Hepatocyte (in vitro differentiated cells): ENCODE measurements around the gene SRRM3. TPM values are rescaled to one million over a fixed set of nuclear protein-coding genes. Genes with fewer than 3 reads are reported as not detected.
"Not testable (repeated sequence)": the region's sequence is repeated elsewhere in the genome, so short reads cannot be mapped to it uniquely, and the experiment has no call there.

Experiments used
- DNase-seq: peaks from one replicate; pipeline ENCODE4 v3.0.0-alpha.2; 2016; ENCODE audit warnings: low spot score
- H2AFZ ChIP-seq: fragments of 200-600 bp; sonication (generic); 2 replicates; pipeline ENCODE4 v1.6.0; 2016; ENCODE audit warnings: antibody characterized with exemption, mild to moderate bottlenecking
- H3K27ac ChIP-seq: fragments of 200-600 bp; sonication (generic); 2 replicates; pipeline ENCODE4 v1.5.1; 2016; ENCODE audit warnings: mild to moderate bottlenecking
- H3K27me3 ChIP-seq: fragments of 200-600 bp; sonication (generic); 2 replicates; pipeline ENCODE4 v1.6.1; 2016
- H3K36me3 ChIP-seq: fragments of 200-600 bp; sonication (generic); replicated peaks from 2 replicates; pipeline ENCODE4 v1.5.1; 2016; ENCODE audit warnings: low read depth; ENCODE audit not compliant: insufficient read depth
- H3K4me1 ChIP-seq: fragments of 200-600 bp; sonication (generic); 2 replicates; pipeline ENCODE4 v1.5.1; 2016; ENCODE audit warnings: mild to moderate bottlenecking, moderate library complexity; ENCODE audit not compliant: insufficient read depth
- H3K4me2 ChIP-seq: fragments of 200-600 bp; sonication (generic); 2 replicates; pipeline ENCODE4 v1.6.0; 2016
- H3K4me3 ChIP-seq: fragments of 200-600 bp; sonication (generic); 2 replicates; pipeline ENCODE4 v1.5.1; 2016; ENCODE audit warnings: mild to moderate bottlenecking
- H3K79me2 ChIP-seq: fragments of 200-600 bp; sonication (generic); 2 replicates; pipeline ENCODE4 v1.6.0; 2017; ENCODE audit warnings: mild to moderate bottlenecking
- H3K9me2 ChIP-seq: fragments of 200-600 bp; sonication (generic); replicated peaks from 2 replicates; pipeline ENCODE4 v1.6.0; 2017; ENCODE audit warnings: mild to moderate bottlenecking; ENCODE audit not compliant: insufficient read depth
- H3K9me3 ChIP-seq: fragments of 200-600 bp; sonication (generic); 2 replicates; pipeline ENCODE4 v1.5.1; 2016; ENCODE audit warnings: low read depth, mild to moderate bottlenecking
- H4K20me1 ChIP-seq: fragments of 200-600 bp; sonication (generic); 2 replicates; pipeline ENCODE4 v1.6.0; 2016; ENCODE audit warnings: mild to moderate bottlenecking; ENCODE audit not compliant: insufficient read depth, poor library complexity, severe bottlenecking
- CTCF ChIP-seq: fragments of 200-600 bp; sonication (generic); IDR thresholded peaks from 2 replicates; pipeline ENCODE4 v1.5.1; 2016; ENCODE audit warnings: antibody characterized with exemption, mild to moderate bottlenecking; ENCODE audit not compliant: poor library complexity
- EZH2 ChIP-seq: fragments of 200-600 bp; sonication (generic); IDR thresholded peaks from 2 replicates; pipeline ENCODE4 v1.6.1; 2016; ENCODE audit warnings: antibody characterized with exemption, mild to moderate bottlenecking, borderline replicate concordance
- EZH2phosphoT487 ChIP-seq: fragments of 200-600 bp; sonication (generic); IDR thresholded peaks from one replicate; pipeline ENCODE4 v1.6.1; 2018; ENCODE audit warnings: antibody characterized with exemption, mild to moderate bottlenecking, low read depth, moderate library complexity; ENCODE audit not compliant: unreplicated experiment, severe bottlenecking
- WGBS: methylation state at CpG from one replicate; pipeline ENCODE4 v1.1.6; 2016; ENCODE audit warnings: low lambda C conversion rate; ENCODE audit errors: missing lambda C conversion rate; 5-methylcytosine and 5-hydroxymethylcytosine counted together
- polyA plus RNA-seq: library from polyadenylated mRNA; unstranded; fragments of >200 nt; fragmentation: Nextera tagmentation; extraction: Ambion mirVana; gene quantifications from 2 replicates; pipeline ENCODE4 v1.2.1, GENCODE V29; 2016
- total RNA-seq: library from RNA; depleted of rRNA; stranded (reverse); fragments of >200 nt; gene quantifications from 2 replicates; pipeline ENCODE4 v1.2.3, GENCODE V29; 2014

The SRRM3 gene
- total RNA-seq (1.5 and 1.7 TPM in 2 replicates), polyA plus RNA-seq (2.3 and 3.1 TPM in 2 replicates)

GRCh38 chr7:76201732-76202665 lies at the start of gene SRRM3:
SRRM3 (plus strand) TSS chr7:76201896; CDS start chr7:76235067, 33,171 bp downstream.
- H3K27ac ChIP-seq: no peak within 1 kb of the TSS
- no peaks in the 10 kb centered on the region for H4K20me1 ChIP-seq
- no peaks in the 10 kb centered on the region for H3K9me2 ChIP-seq
- H3K9me3 ChIP-seq: no peaks in the 10 kb centered on the region
- peak within 1 kb of the TSS; percentile 78 for H3K4me2 ChIP-seq
- no peak within 1 kb of the TSS for H2AFZ ChIP-seq
- no peak within 1 kb of the TSS for H3K4me3 ChIP-seq
- H3K79me2 ChIP-seq: no peaks in the 10 kb centered on the region
- TF ChIP-seq EZH2phosphoT487 (no peak), EZH2 (no peak), CTCF (peak; percentile 68)
- H3K27me3 ChIP-seq: no peaks in the 10 kb centered on the region
- H3K4me1 ChIP-seq: no peaks in the 10 kb centered on the region
- 12% methylated on average over 17 of the region's 57 CpGs for WGBS
- H3K36me3 ChIP-seq: no peaks in the 10 kb centered on the region
- peak; percentile 92 for DNase-seq

GRCh38 chr7:76151932-76152331 lies 49.8 kb upstream of the SRRM3 start:
- H3K79me2 ChIP-seq: no peaks in the 10 kb centered on the region
- no peak overlapping the region for H3K4me3 ChIP-seq
- H4K20me1 ChIP-seq: no peaks in the 10 kb centered on the region
- H3K36me3 ChIP-seq: no peaks in the 10 kb centered on the region
- TF ChIP-seq EZH2phosphoT487 (no peak), CTCF (no peak), EZH2 (no peak)
- H2AFZ ChIP-seq: no peak overlapping the region
- no peaks in the 10 kb centered on the region for H3K9me2 ChIP-seq
- no peak overlapping the region for H3K4me2 ChIP-seq
- DNase-seq: no peak
- no peak overlapping the region for H3K27ac ChIP-seq
- H3K4me1 ChIP-seq: no peaks in the 10 kb centered on the region
- H3K9me3 ChIP-seq: no peaks in the 10 kb centered on the region
- no peaks in the 10 kb centered on the region for H3K27me3 ChIP-seq
- 92% methylated on average over 5 of the region's 5 CpGs for WGBS

GRCh38 chr7:76153571-76154230 lies 48.0 kb upstream of the SRRM3 start:
- DNase-seq, H3K4me2 ChIP-seq: not testable (repeated sequence)
- WGBS: 41% methylated on average over 5 of the region's 5 CpGs

GRCh38 chr7:76155938-76156337 lies 45.8 kb upstream of the SRRM3 start:
- no peak for TF ChIP-seq EZH2phosphoT487
- TF ChIP-seq EZH2: no peak
- no peak for TF ChIP-seq CTCF
- no peaks in the 10 kb centered on the region for H3K9me2 ChIP-seq
- no peak overlapping the region for H2AFZ ChIP-seq
- no peaks in the 10 kb centered on the region for H3K79me2 ChIP-seq
- H3K36me3 ChIP-seq: no peaks in the 10 kb centered on the region
- H3K4me1 ChIP-seq: no peaks in the 10 kb centered on the region
- no peak overlapping the region for H3K27ac ChIP-seq
- H3K9me3 ChIP-seq: no peaks in the 10 kb centered on the region
- WGBS: 81% methylated on average over 6 of the region's 6 CpGs
- no peaks in the 10 kb centered on the region for H3K27me3 ChIP-seq
- H4K20me1 ChIP-seq: no peaks in the 10 kb centered on the region
- H3K4me3 ChIP-seq: no peak overlapping the region
- H3K4me2 ChIP-seq: no peak overlapping the region
- peak; percentile 37 for DNase-seq

More at GRCh38 chr7:76153571-76154230, 48.0 kb upstream of the SRRM3 start:
- H3K4me3 ChIP-seq, H3K79me2 ChIP-seq, H3K27me3 ChIP-seq, H3K27ac ChIP-seq, H3K4me1 ChIP-seq, H3K9me2 ChIP-seq, H2AFZ ChIP-seq, H4K20me1 ChIP-seq, H3K9me3 ChIP-seq, H3K36me3 ChIP-seq: not testable (repeated sequence)

- H3K9me3 ChIP-seq, H3K27ac ChIP-seq, H3K4me3 ChIP-seq, H3K4me1 ChIP-seq, H3K79me2 ChIP-seq, H3K27me3 ChIP-seq, H3K9me2 ChIP-seq, H4K20me1 ChIP-seq, H3K4me2 ChIP-seq, DNase-seq, H3K36me3 ChIP-seq, H2AFZ ChIP-seq: not testable (repeated sequence)
- 80% methylated on average over 2 of the region's 2 CpGs for WGBS
These were observed 44.6 kb upstream of the SRRM3 start for GRCh38 chr7:76156992-76157685.
